Dermis blood vessel endothelial cell (primary cell): Measurements from ENCODE around the gene NEU4. TPM values are rescaled to one million over a fixed set of nuclear protein-coding genes. Genes with fewer than 3 reads are reported as not detected.
A peak's percentile ranks its signal among the peaks of the same experiment; 100 is the strongest.

Experiments used
- DNase-seq: peaks from one replicate; pipeline ENCODE4 v3.0.0; 2010
- total RNA-seq: library from RNA; depleted of rRNA; stranded (reverse); fragments of >200 nt; gene quantifications from 2 replicates; pipeline ENCODE4 v1.2.3, GENCODE V29; 2014

Gene NEU4
- total RNA-seq, 1 donor from 2014 or later, result not detected

DNA sequence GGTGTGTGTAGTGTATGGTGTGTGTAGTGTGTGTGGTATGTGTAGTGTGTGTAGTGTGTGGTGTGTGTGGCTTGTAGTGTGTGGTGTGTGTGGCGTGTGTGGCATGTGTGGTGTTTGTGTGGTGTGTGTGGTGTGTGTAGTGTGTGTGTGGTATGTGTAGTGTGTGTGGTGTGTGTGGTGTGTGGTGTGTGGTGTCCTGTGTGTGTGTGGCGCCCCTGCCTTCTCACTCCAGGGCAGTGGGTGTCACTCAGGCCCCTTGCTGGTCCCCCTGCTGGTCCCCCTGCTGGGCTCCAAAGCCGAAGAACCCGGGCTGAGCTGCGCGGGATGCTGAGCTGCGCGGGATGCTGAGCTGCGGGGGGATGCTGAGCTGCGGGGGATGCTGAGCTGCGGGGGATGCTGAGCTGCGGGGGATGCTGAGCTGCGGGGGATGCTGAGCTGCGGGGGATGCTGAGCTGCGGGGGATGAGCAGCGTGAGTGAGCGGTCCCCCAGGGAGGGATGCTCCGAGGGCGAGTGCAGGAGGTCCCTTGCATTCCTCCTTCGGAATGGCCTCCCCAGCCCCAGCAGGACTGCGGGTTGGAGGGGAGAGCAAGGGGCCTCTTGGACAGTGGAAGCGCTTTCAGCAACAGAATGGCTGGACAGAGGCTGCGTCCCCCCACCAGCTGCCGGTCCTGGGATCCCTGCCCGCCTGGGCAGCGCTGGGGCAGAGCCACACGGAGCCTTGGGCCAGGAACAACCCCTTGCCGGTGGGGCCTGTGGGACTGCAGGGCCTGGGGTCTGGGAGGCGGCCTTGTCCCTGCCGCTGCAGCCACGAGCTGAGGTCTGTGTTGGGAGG is 57.2 kb downstream of the NEU4 start:
- DNase-seq, result peak; percentile 32

Other genes with a start within 250 kb of the NEU4 start
- gene THAP4, start 172.0 kb upstream of the NEU4 start, total RNA-seq, result 37.8 and 46.6 TPM in 2 replicates
- gene ATG4B, start 171.5 kb upstream of the NEU4 start, total RNA-seq, result 66.4 and 88.5 TPM in 2 replicates
- gene DTYMK, start 122.4 kb upstream of the NEU4 start, total RNA-seq, result 36.2 and 68.2 TPM in 2 replicates
- gene ING5, start 107.2 kb upstream of the NEU4 start, total RNA-seq, result 23.7 and 24.8 TPM in 2 replicates
- gene D2HGDH, start 74.6 kb upstream of the NEU4 start, total RNA-seq, result 12.5 and 19.4 TPM in 2 replicates
- not detected in 2 replicates for gene GAL3ST2, start 32.4 kb upstream of the NEU4 start, total RNA-seq
- not detected in 2 replicates for gene PDCD1, start 49.7 kb downstream of the NEU4 start, total RNA-seq
- gene RTP5, start 60.5 kb downstream of the NEU4 start, total RNA-seq, result not detected in 2 replicates